GM18873 (cell line): ENCODE measurements around the gene PKNOX1.
"Not testable (repeated sequence)": the region's sequence is repeated elsewhere in the genome, so short reads cannot be mapped to it uniquely, and the experiment has no call there.

ENCODE experiments used
- ATAC-seq: cut with Tn5 transposase; IDR thresholded peaks from one replicate; pipeline ENCODE4 v1.9.1; 2021; ENCODE audit warnings: mild to moderate bottlenecking, moderate library complexity, moderate number of reproducible peaks; ENCODE audit not compliant: unreplicated experiment, low FRiP score

The PKNOX1 gene

GRCh38 chr21:42949094-42949755 lies 25.1 kb upstream of the PKNOX1 start:
- not testable (repeated sequence) for ATAC-seq

DNA sequence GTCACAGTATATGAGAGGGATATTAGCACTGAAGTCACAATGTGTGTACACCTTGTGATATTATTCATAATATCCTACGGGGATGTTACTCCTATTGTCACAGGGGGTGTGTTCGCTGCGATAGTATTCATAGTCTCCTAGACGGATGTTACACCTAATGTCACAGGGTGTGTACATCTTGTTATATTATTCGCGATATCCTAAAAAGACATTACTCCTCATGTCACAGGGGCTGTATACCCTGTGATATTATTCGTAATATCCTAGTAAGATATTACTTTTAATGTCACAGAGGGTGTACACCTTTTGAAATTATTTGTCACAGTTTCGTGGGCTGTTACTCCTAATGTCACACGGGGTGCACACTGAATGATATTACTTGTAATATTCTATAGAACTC lies 23.2 kb upstream of the PKNOX1 start:
- not testable (repeated sequence) for ATAC-seq

DNA sequence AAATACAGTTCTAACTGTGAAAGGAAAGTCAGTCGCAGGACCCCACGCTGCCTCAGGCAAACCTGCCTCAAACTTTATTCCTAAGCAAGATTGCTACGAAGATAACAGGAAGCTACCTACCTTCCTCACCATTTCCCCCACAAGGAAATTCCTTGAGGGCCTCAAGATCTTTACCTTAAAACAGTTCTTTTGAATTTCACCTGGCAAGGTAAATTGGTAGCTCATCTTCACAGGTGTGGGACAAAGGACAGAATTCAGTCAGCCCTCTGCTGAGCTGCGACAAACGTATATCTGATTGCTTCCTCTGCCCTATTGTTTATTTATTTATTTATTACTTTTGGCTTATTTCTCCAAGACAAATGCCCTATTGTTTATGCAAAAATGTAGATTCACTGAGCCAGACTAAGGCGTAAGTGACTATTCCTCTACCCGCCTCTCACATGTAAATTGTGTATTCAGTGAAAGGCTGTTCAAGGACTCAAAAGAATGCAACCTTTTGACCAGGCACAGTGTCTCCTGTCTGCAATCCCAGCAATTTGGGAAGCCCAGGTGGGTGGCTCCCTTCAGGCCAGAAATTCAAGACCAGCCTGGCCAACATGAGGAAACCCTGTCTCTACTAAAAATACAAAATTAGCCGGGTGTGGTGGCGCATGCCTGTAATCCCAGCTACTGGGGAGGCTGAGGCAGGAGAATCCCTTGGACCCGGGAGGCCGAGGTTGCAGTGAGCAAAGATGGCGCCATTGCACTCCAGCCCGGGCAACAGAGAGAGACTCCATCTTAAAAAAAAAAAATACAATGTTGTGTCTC lies 17.3 kb upstream of the PKNOX1 start:
- ATAC-seq = no peak

DNA sequence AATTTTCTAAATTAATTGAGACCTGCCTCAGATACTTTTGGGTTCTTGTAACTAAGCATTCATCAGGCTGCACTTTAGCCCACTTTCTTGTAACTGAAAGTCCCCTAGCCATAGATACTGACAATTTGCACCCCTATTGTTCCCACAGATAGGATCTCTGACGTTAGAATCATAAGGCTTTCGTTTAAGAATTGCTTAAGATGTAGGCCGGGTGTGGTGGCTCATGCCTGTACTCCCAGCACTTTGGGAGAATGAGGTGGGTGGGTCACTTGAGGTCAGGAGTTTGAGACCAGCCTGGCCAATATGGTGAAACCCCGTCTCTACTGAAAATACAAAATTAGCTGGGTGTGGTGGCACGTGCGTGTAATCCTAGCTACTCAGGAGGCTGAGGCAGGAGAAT lies 16.2 kb upstream of the PKNOX1 start:
- ATAC-seq = not testable (repeated sequence)

GRCh38 chr21:42959728-42960127 lies 14.6 kb upstream of the PKNOX1 start:
- ATAC-seq = no peak

GRCh38 chr21:42962380-42963007 lies 11.9 kb upstream of the PKNOX1 start:
- no peak for ATAC-seq

GRCh38 chr21:42964086-42964485 lies 10.3 kb upstream of the PKNOX1 start:
- ATAC-seq = no peak

GRCh38 chr21:42964546-42965210 lies 9.7 kb upstream of the PKNOX1 start:
- no peak for ATAC-seq

GRCh38 chr21:42965211-42965560 lies 9.2 kb upstream of the PKNOX1 start:
- no peak for ATAC-seq

DNA sequence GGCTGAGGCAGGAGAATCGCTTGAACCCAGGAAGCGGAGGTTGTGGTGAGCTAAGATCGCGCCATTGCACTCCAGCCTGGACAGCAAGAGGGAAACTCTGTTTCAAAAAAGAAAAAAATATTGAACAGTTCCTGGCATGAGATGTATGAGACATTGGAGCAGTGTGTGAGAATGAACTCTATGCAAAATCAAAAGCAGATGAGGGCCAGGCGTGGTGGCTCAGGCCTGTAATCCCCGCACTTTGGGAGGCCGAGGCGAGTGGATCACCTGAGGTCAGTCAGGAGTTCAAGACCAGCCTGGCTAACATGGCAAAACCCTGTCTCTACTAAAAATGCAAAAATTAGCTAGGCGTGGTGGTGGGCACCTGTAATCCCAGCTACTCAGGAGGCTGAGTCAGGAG lies 6.7 kb upstream of the PKNOX1 start:
- ATAC-seq = not testable (repeated sequence)

DNA sequence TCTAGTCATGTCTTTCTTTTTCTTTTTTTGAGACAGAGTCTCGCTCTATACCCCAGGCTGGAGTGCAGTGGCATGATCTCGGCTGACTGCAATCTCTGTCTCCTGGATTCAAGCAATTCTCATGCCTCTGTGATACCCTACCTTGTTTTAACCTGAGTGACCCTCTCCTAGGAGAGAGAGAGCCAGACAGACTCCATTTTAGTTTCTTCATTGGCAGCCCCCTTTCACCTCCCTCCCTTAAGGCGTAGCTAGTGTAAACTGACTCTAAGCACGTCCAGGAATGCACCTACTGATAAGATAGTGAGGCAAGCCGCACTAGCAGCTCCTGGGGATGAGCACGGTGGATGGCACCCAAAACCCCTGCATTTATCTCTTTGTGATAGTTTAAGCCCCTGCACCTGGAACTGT lies 5.2 kb upstream of the PKNOX1 start:
- ATAC-seq = no peak

DNA sequence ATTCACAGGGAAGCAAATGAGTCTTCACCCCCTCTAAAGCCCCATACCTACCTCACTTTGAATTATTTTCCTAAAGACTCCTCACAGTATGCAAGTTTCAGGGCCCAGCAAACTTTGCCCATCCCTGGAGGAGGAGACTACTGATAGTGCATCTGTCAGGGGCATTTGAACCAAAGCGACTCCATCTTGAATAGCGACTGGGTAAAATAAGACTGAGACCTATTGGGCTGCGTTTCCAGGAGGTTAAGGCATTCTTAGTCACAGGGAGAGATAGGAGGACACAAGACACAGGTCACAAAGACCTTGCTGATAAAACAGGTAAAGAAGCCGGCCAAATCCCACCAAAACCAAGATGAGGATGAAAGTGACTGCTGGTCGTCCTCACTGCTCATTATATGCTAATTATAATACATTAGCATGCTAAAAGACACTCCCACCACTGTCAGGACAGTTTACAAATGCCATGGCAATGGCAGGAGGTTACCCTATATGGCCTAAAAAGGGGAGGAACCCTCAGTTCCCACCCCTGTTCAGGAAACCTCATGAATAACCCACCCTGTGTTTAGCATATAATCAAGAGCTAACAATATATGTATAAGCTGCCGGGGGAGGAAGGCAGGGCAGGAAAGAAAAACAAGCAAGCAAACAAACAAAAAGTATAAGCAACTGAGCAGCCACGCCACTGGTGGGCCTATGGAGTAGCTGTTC lies 3.3 kb upstream of the PKNOX1 start:
- ATAC-seq = no peak

DNA sequence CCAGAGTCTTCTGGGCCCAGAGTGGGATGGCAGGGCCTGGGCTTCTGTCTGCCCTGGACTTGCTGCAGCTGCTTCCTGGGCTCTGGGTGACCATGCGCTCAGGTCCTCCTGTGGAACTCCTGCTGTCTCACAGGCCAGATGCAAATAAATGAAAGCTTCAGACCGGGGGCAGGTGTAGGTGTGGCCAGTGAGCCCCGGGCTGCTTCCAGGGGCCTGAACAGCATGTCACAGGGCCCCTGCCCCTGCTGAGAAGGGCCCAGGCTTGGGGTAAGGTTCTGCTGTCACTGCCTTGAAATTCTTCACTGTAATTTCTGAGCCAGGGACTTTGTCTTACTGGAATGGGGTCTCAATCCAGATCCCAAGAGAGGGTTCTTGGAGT lies 2.5 kb upstream of the PKNOX1 start:
- no peak for ATAC-seq

DNA sequence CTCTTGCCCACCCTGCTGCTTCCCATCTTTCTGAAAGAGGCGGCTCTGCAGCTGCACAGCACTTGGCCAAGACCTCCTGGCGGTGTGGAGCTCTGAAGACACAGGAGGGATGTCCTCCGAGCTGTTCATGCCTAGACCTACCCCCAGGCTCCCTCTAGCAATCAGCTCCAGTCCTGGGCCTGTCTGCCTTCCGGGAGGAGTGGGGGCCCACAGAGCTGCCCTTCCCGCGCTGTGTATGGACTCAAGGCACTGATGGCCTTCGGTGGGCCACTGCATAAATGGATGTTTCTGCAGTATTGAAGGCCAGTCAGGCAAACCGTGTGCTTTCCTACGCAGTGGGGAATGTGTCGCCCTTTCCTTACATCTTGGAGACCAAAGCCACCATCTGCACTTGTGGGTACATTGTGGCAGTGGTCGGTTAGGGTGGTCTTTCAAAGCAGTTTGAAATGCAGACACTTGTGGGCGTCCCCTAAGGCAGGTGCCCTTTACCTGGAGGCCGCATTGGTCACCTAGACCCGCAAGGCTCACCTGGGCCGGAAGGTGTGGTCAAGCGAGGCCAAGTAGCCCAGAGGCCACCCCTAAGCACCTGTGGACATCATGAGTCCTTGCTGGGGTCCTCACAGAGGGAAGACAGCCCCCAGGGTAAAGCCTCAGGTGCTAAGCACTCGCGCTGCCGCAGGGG lies 912 bp upstream of the PKNOX1 start:
- ATAC-seq = no peak

GRCh38 chr21:42974832-42975820 lies 764 bp downstream of the PKNOX1 start:
- no peak for ATAC-seq

DNA sequence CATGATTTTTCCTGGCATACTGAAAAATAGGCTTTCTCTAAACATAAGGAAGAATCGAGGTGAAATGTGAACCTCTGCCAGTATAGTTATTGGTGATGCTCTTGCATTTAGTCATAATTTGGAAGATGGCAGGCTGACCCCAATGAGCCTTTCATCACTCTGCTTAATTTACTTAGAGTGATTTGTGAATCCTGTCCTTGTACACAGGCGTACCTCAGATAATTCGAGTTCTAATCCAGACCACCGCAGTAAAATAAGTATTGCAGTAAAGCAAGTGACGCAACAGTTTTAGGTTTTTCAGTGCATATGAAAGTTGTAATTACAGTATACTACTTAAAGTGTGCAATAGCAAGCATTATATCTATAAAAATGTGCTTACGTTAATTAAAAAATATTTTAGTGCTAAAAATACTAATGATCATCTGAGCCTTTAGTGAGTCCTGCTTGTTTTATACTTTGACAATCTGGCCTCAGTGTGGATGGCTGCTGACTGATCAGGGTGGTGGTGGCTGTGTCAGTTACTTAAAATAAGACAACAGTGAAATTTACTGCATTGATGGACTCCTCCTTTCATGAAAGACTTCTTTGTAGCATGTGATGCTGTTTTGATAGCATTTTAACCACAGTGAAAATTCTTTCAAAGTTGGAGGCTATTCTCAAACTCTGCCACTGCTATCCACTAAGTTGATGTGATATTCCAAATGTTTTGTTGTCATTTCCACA lies 1.7 kb downstream of the PKNOX1 start:
- ATAC-seq = no peak

GRCh38 chr21:42980312-42981213 lies 6.2 kb downstream of the PKNOX1 start:
- ATAC-seq = no peak
